ENCODE measurements around the gene GPATCH2L. TPM values are rescaled to one million over a fixed set of nuclear protein-coding genes. Genes with fewer than 3 reads are reported as not detected.

The GPATCH2L gene
- total RNA-seq, 1 experiment from 2014 or later, result 76.7 TPM

DNA sequence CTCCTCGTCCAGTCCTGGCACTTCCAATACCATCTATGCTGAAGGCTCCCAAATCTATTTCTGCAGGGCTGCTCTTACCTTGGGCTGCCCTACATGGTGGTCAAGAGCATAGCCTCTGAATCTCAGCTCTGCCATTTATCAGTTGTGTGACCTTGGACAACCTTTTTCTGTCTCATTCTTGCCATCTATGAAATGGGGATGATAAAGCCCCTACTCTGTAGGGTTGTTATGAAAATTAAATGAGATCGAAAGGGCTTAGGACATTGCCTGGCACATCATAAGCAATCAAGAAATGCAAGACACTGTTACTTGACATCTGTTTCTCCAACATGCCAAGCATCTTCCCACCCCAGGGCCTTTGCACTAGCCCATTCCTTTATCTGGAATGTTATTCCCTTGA lies 45.5 kb upstream of the GPATCH2L start:
- Histone ChIP-seq H3K23ac (ENCODE audit: insufficient read length, low read depth, low read length) (no peak overlapping the region), H2BK12ac (ENCODE audit: insufficient read length, low read depth, low read length) (no peak overlapping the region), H3K27ac (ENCODE audit: insufficient read length, low read depth, low read length) (no peak overlapping the region), H3K56ac (ENCODE audit: insufficient read length, low read depth, low read length) (no peak overlapping the region), H4K5ac (ENCODE audit: insufficient read length, low read depth, low read length) (no peak overlapping the region), H3K14ac (ENCODE audit: insufficient read depth, low read length) (no peak overlapping the region; the same call in 1 of the 2 replicates), H2BK20ac (ENCODE audit: low read depth, low read length, poor library complexity, severe bottlenecking) (no peak overlapping the region), H3T11ph (ENCODE audit: low read length) (no peak overlapping the region), H3K4me2 (ENCODE audit: insufficient read depth, insufficient read length, low read length) (no peak overlapping the region), H3K4ac (ENCODE audit: low read depth, low read length) (no peak overlapping the region), H4K20me1 (ENCODE audit: control insufficient read depth, insufficient read depth, insufficient read length) (no peaks in the 10 kb centered on the region), H3K27me3 (ENCODE audit: insufficient read depth, low read length) (no peaks in the 10 kb centered on the region), H2BK5ac (ENCODE audit: insufficient read length, low read length) (no peak overlapping the region), H3K79me1 (ENCODE audit: insufficient read depth, low read depth, low read length, poor library complexity, severe bottlenecking) (no peaks in the 10 kb centered on the region), H3K79me2 (ENCODE audit: insufficient read depth, low read length) (no peaks in the 10 kb centered on the region), H3K18ac (ENCODE audit: insufficient read length, low read depth, low read length) (no peak overlapping the region), H2AFZ (ENCODE audit: low read length) (no peak overlapping the region), H2BK120ac (ENCODE audit: low read depth, low read length, poor library complexity, severe bottlenecking) (no peak overlapping the region), H2AK5ac (ENCODE audit: insufficient read length, low read length) (no peak overlapping the region), H2BK15ac (ENCODE audit: low read depth, low read length) (no peak overlapping the region), H4K8ac (replicated peaks; ENCODE audit: insufficient read length, low read depth, low read length) (no peak overlapping the region), H3K4me1 (ENCODE audit: insufficient read depth, low read length) (no peaks in the 10 kb centered on the region), H3K9ac (ENCODE audit: extremely low read depth, insufficient read length, low read length) (no peak overlapping the region), H4K91ac (ENCODE audit: insufficient read length, low read depth, low read length) (no peak overlapping the region), H3K9me3 (ENCODE audit: control insufficient read depth, low read depth, low read length) (no peaks in the 10 kb centered on the region), H3K23me2 (ENCODE audit: insufficient read length, low read depth, low read length, poor library complexity, severe bottlenecking) (no peaks in the 10 kb centered on the region)
- WGBS (ENCODE audit: extremely low coverage, insufficient read length, low lambda C conversion rate), result no CpG with 5 or more reads among the region's 2 CpGs
- peaks cover 7% of the 10 kb centered on the region for H3K27me3 Mint-ChIP-seq (ENCODE audit: low read depth)
- TF ChIP-seq, protein P1, sequence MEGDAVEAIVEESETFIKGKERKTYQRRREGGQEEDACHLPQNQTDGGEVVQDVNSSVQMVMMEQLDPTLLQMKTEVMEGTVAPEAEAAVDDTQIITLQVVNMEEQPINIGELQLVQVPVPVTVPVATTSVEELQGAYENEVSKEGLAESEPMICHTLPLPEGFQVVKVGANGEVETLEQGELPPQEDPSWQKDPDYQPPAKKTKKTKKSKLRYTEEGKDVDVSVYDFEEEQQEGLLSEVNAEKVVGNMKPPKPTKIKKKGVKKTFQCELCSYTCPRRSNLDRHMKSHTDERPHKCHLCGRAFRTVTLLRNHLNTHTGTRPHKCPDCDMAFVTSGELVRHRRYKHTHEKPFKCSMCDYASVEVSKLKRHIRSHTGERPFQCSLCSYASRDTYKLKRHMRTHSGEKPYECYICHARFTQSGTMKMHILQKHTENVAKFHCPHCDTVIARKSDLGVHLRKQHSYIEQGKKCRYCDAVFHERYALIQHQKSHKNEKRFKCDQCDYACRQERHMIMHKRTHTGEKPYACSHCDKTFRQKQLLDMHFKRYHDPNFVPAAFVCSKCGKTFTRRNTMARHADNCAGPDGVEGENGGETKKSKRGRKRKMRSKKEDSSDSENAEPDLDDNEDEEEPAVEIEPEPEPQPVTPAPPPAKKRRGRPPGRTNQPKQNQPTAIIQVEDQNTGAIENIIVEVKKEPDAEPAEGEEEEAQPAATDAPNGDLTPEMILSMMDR (conservative IDR thresholded peaks at IDR 0.05), result no peak
- H3K4me3 Mint-ChIP-seq, result no peak overlapping the region
- H3K27ac Mint-ChIP-seq, result no peak overlapping the region
- peaks cover 0 to 4% of the 10 kb centered on the region in 2 experiments; a peak in 2 of 5 replicates for H3K9me3 Mint-ChIP-seq
- H3K36me3 Mint-ChIP-seq (ENCODE audit: insufficient read depth in 1 of 3, low read depth in 3 of 3), result no peaks in the 10 kb centered on the region; a peak in 1 of 7 replicates
- H3K4me1 Mint-ChIP-seq, result peaks cover 8 to 23% of the 10 kb centered on the region in 2 experiments
- no peak for DNase-seq

Data from H9 (cell line).